A549 (cell line): ENCODE results near the gene CMBL. TPM values are rescaled to one million over a fixed set of nuclear protein-coding genes. Genes with fewer than 3 reads are reported as not detected.
A peak's percentile ranks its signal among the peaks of the same experiment; 100 is the strongest.

Source experiments
- ATAC-seq, 2 experiments: fragments of 200-7000 bp in 1 of 2; fragments of >200 bp in 1 of 2; cut with Nextera tagmentation in 1 of 2; cut with Tn5 transposase in 1 of 2; 3 replicates each; pipeline versions ENCODE4 v1.8.0 to v1.9.1; 2018 to 2020; ENCODE audit warnings: mild to moderate bottlenecking in 1 of 2, moderate library complexity in 1 of 2
- CTCF ChIA-PET: fragments of 300-600 bp; sonication (Branson Sonifier 250); formaldehyde crosslinking; extraction: SDS; loops from one replicate; lab custom pipeline; 2021; ENCODE audit warnings: antibody characterized with exemption, inconsistent platforms; lab: Yijun Ruan, JAX
- POLR2A ChIA-PET: fragments of 350-600 bp; formaldehyde crosslinking; extraction: SDS; loops from one replicate; lab custom pipeline; 2021; ENCODE audit warnings: antibody characterized with exemption, inconsistent platforms; lab: Yijun Ruan, JAX
- DNase-seq, 2 experiments: peaks; one replicate each; pipeline versions ENCODE4 v3.0.0 to v3.0.0-alpha.2; 2011 to 2016; ENCODE audit warnings: low read depth in 1 of 2, low spot score in 1 of 2
- FAIRE-seq: peaks from 2 replicates; lab custom pipeline; 2011; peaks lifted over from hg19 to GRCh38; lab: Jason Lieb, UNC
- H3K27ac ChIP-seq, 2 experiments: fragments of >200 bp; sonication (Bioruptor Twin); formaldehyde crosslinking; 3 replicates each; pipeline ENCODE4 v1.5.1; 2016 to 2017
- H3K4me1 ChIP-seq: fragments of >200 bp; sonication (Bioruptor Twin); formaldehyde crosslinking; 3 replicates; pipeline ENCODE4 v1.6.1; 2016
- H3K4me2 ChIP-seq: fragments of >200 bp; sonication (Bioruptor Twin); formaldehyde crosslinking; 3 replicates; pipeline ENCODE4 v1.6.1; 2016
- H3K4me3 ChIP-seq: fragments of >200 bp; sonication (Bioruptor Twin); formaldehyde crosslinking; 3 replicates; pipeline ENCODE4 v1.5.1; 2016
- H3K9me3 ChIP-seq: fragments of >200 bp; sonication (Bioruptor Twin); formaldehyde crosslinking; 3 replicates; pipeline ENCODE4 v1.6.1; 2016
- CBX2 ChIP-seq: fragments of 200-600 bp; sonication (generic); IDR thresholded peaks from 2 replicates; pipeline ENCODE4 v1.6.1; 2016; ENCODE audit warnings: low read depth, mild to moderate bottlenecking, borderline replicate concordance
- ESRRA ChIP-seq: fragments of 150-350 bp; IDR thresholded peaks from 2 replicates; pipeline ENCODE4 v1.6.1; 2014; ENCODE audit warnings: mild to moderate bottlenecking, low read length, borderline replicate concordance
- FOSB ChIP-seq: fragments of 250-450 bp; sonication (Bioruptor Pico); IDR thresholded peaks from 2 replicates; pipeline ENCODE4 v1.5.0; 2020; ENCODE audit warnings: mild to moderate bottlenecking, moderate library complexity
- FOXS1 ChIP-seq: fragments of 250-450 bp; sonication (Bioruptor Pico); IDR thresholded peaks from 2 replicates; pipeline ENCODE4 v1.5.0; 2020; ENCODE audit warnings: mild to moderate bottlenecking, moderate library complexity
- HOXA7 ChIP-seq: fragments of 250-450 bp; sonication (Bioruptor Pico); IDR thresholded peaks from 2 replicates; pipeline ENCODE4 v1.5.0; 2020; ENCODE audit warnings: mild to moderate bottlenecking, moderate library complexity
- HOXB13 ChIP-seq: fragments of 250-450 bp; sonication (Bioruptor Pico); IDR thresholded peaks from 2 replicates; pipeline ENCODE4 v1.5.0; 2020; ENCODE audit warnings: low read depth, mild to moderate bottlenecking, moderate library complexity
- MAZ ChIP-seq: fragments of 150-350 bp; IDR thresholded peaks from 2 replicates; pipeline ENCODE4 v1.6.1; 2014; ENCODE audit warnings: antibody characterized with exemption, low read depth, low read length, borderline replicate concordance
- NFE2L2 ChIP-seq: fragments of 150-350 bp; conservative IDR thresholded peaks from 2 replicates; pipeline ENCODE4 v1.6.1; 2014; ENCODE audit warnings: low read length
- NR3C1 ChIP-seq: fragments of >200 bp; sonication (Bioruptor Twin); formaldehyde crosslinking; IDR thresholded peaks from 3 replicates; pipeline ENCODE4 v1.6.1; 2017
- PHF8 ChIP-seq: fragments of 200-600 bp; sonication (generic); IDR thresholded peaks from 2 replicates; pipeline ENCODE4 v1.6.1; 2016; ENCODE audit warnings: low read depth, mild to moderate bottlenecking, antibody characterized with exemption, moderate library complexity, borderline replicate concordance
- POLR2A ChIP-seq: IDR thresholded peaks from 2 replicates; pipeline ENCODE4 v1.6.1; 2012; ENCODE audit warnings: mild to moderate bottlenecking, low read length
- RAD21 ChIP-seq, 2 experiments: fragments of >200 bp in 1 of 2; sonication (Bioruptor Twin) in 1 of 2; formaldehyde crosslinking in 1 of 2; IDR thresholded peaks in 1 of 2; conservative IDR thresholded peaks in 1 of 2; 2 replicates in 1 of 2; 3 replicates in 1 of 2; pipeline ENCODE4 v1.6.1; 2012 to 2018; ENCODE audit warnings: inconsistent platforms in 1 of 2
- RARB ChIP-seq: fragments of 250-450 bp; sonication (Bioruptor Pico); IDR thresholded peaks from 2 replicates; pipeline ENCODE4 v1.8.0; 2021; ENCODE audit warnings: mild to moderate bottlenecking, moderate library complexity
- RCOR1 ChIP-seq: fragments of 150-350 bp; IDR thresholded peaks from 2 replicates; pipeline ENCODE4 v1.6.1; 2014; ENCODE audit warnings: antibody characterized with exemption, low read length, low read depth
- RNF2 ChIP-seq: fragments of 200-600 bp; sonication (generic); IDR thresholded peaks from 2 replicates; pipeline ENCODE4 v1.6.1; 2016; ENCODE audit warnings: low read depth, mild to moderate bottlenecking, antibody characterized with exemption, moderate library complexity, borderline replicate concordance
- SMC3 ChIP-seq: fragments of >200 bp; sonication (Bioruptor Twin); formaldehyde crosslinking; IDR thresholded peaks from 3 replicates; pipeline ENCODE4 v1.6.1; 2018; ENCODE audit warnings: inconsistent platforms
- SREBF2 ChIP-seq: fragments of 450-650 bp; IDR thresholded peaks from 2 replicates; pipeline ENCODE4 v1.6.1; 2014; ENCODE audit warnings: mild to moderate bottlenecking, moderate library complexity
- TP53 ChIP-seq: fragments of 250-450 bp; sonication (Bioruptor Pico); IDR thresholded peaks from 2 replicates; pipeline ENCODE4 v1.5.0; 2021; ENCODE audit warnings: mild to moderate bottlenecking, moderate library complexity
- ZNF302 ChIP-seq: fragments of 250-450 bp; sonication (Bioruptor Pico); IDR thresholded peaks from 2 replicates; pipeline ENCODE4 v1.9.0; 2021; ENCODE audit warnings: inconsistent platforms, mild to moderate bottlenecking, moderate library complexity
- WGBS: methylation state at CpG from one replicate; pipeline ENCODE4 v1.1.6; 2017; ENCODE audit errors: missing lambda C conversion rate; 5-methylcytosine and 5-hydroxymethylcytosine counted together
- polyA plus RNA-seq, 4 experiments: library from polyadenylated mRNA; depleted of rRNA in 3 of 4; stranded (reverse); fragments of >200 nt; fragmentation: RNase III in 1 of 4; extraction: RNeasy Plus Mini Kit Qiagen cat#74134 plus additional on column Dnase treatment in 1 of 4; gene quantifications; 2 replicates in 3 of 4; 3 replicates in 1 of 4; pipeline ENCODE4 v1.2.3, GENCODE V29; 2011 to 2017
- TF ChIP-seq, protein P1 (sequence below): IDR thresholded peaks from 2 replicates; pipeline ENCODE4 v1.6.1; 2012
- TF ChIP-seq, protein P2 (sequence below): fragments of 450-650 bp; IDR thresholded peaks from 2 replicates; pipeline ENCODE4 v1.6.1; 2014; ENCODE audit warnings: antibody characterized with exemption
- TF ChIP-seq, protein P3 (sequence below): fragments of 150-350 bp; IDR thresholded peaks from 2 replicates; pipeline ENCODE4 v1.6.1; 2014; ENCODE audit warnings: low read depth, mild to moderate bottlenecking, low read length
- TF ChIP-seq, protein P4 (sequence below): fragments of 250-450 bp; sonication (Bioruptor Pico); IDR thresholded peaks from 2 replicates; pipeline ENCODE4 v1.5.0; 2020; ENCODE audit warnings: low read depth, mild to moderate bottlenecking, moderate library complexity

CMBL gene
- polyA plus RNA-seq, 2 of the 4 experiments (the other 2 are of a cell fraction): 23.5 to 32.6 TPM

DNA sequence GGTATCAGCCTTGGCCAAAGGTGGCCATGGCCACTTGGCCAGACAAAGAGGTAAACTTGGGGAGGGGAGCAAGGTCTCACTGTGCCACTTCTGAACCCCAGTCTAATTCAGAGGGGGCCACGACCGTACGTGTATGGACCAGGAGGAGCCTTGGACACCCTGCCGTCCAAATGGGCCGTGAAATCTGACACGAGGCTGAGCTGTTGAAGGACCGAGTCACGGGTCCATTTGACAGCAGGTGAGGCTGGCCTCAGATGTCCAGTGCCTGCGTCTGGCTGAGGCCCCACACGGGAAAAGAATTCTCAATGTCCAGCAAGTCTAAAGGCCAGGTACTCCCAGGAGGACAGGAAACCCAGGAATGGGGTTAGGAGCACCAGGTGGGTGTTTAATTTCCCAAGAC, 17.7 kb downstream of the CMBL start:
- Histone ChIP-seq H3K4me3 (no peak overlapping the region), H3K4me2 (no peak overlapping the region), H3K27ac (no peak overlapping the region), H3K4me1 (peaks cover 5% of the 10 kb centered on the region; the same call in 1 of the 3 replicates), H3K9me3 (no peaks in the 10 kb centered on the region)
- WGBS: 91% methylated on average over 10 of the region's 10 CpGs
- no peak for DNase-seq
- ChIA-PET POLR2A (no interaction called here), CTCF (interaction anchor here (0.5 to 1.7 kb wide), 3 partner anchors 9 to 134 kb away, joined by 3 to 10 read pairs (median 3); no protein-coding TSS in a partner anchor)
- no peak for FAIRE-seq
- TF ChIP-seq HOXA7: no peak
- no peak for ATAC-seq

DNA sequence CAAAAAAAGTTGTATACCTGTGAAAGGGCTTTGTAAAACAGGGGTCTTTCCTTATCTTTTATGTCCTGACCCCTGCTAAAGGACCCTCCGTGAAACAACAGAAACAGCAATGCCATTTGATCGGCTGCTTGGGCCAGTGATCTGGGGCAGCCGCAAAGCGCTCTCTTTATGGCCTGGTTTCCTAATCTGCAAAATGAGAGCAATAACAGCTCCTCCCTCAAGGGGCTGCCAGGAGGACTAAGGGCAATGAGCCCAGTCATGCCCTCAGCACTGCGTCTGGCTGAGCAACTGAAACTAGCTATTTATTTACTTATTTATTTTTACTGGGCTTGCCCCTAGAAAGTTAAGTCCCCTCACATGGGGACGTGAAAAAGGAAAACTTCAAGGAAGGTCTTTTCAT, 18.3 kb downstream of the CMBL start:
- CTCF ChIA-PET: interaction anchor here (0.5 to 1.7 kb wide), 2 partner anchors 129 to 135 kb away, joined by 3 to 10 read pairs; no protein-coding TSS in a partner anchor
- FAIRE-seq (no peak), DNase-seq (no peak)
- H3K4me3 ChIP-seq: no peak overlapping the region
- 90% methylated on average over 6 of the region's 6 CpGs for WGBS
- TF ChIP-seq, protein P1, sequence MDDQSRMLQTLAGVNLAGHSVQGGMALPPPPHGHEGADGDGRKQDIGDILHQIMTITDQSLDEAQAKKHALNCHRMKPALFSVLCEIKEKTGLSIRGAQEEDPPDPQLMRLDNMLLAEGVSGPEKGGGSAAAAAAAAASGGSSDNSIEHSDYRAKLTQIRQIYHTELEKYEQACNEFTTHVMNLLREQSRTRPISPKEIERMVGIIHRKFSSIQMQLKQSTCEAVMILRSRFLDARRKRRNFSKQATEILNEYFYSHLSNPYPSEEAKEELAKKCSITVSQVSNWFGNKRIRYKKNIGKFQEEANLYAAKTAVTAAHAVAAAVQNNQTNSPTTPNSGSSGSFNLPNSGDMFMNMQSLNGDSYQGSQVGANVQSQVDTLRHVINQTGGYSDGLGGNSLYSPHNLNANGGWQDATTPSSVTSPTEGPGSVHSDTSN: no peak
- TF ChIP-seq RNF2 (no peak), RARB (CRISPR knock-in tag) (no peak), SMC3 (no peak), TP53 (CRISPR knock-in tag) (no peak), PHF8 (no peak), FOSB (no peak), POLR2A (no peak), RCOR1 (no peak), HOXB13 (CRISPR knock-in tag) (no peak), ZNF302 (CRISPR knock-in tag) (no peak), NR3C1 (no peak), ESRRA (no peak), RAD21 (conservative IDR thresholded peaks at IDR 0.05 in 1 of 2, IDR thresholded peaks at IDR 0.05 in 1 of 2) (no peak), MAZ (no peak), SREBF2 (no peak), CBX2 (no peak)
- TF ChIP-seq, protein P2, sequence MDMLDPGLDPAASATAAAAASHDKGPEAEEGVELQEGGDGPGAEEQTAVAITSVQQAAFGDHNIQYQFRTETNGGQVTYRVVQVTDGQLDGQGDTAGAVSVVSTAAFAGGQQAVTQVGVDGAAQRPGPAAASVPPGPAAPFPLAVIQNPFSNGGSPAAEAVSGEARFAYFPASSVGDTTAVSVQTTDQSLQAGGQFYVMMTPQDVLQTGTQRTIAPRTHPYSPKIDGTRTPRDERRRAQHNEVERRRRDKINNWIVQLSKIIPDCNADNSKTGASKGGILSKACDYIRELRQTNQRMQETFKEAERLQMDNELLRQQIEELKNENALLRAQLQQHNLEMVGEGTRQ: no peak
- TF ChIP-seq, protein P3, sequence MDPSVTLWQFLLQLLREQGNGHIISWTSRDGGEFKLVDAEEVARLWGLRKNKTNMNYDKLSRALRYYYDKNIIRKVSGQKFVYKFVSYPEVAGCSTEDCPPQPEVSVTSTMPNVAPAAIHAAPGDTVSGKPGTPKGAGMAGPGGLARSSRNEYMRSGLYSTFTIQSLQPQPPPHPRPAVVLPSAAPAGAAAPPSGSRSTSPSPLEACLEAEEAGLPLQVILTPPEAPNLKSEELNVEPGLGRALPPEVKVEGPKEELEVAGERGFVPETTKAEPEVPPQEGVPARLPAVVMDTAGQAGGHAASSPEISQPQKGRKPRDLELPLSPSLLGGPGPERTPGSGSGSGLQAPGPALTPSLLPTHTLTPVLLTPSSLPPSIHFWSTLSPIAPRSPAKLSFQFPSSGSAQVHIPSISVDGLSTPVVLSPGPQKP: no peak
- TF ChIP-seq, all 56 proteins: peak for 0
- H3K9me3 ChIP-seq: no peaks in the 10 kb centered on the region
- ATAC-seq: peak; percentile 57 to 58; a peak in 4 of 6 replicates
- POLR2A ChIA-PET: no interaction called here
- H3K27ac ChIP-seq: no peak overlapping the region
- H3K4me2 ChIP-seq: no peak overlapping the region
- H3K4me1 ChIP-seq: peaks cover 5% of the 10 kb centered on the region; the same call in 1 of the 3 replicates

DNA sequence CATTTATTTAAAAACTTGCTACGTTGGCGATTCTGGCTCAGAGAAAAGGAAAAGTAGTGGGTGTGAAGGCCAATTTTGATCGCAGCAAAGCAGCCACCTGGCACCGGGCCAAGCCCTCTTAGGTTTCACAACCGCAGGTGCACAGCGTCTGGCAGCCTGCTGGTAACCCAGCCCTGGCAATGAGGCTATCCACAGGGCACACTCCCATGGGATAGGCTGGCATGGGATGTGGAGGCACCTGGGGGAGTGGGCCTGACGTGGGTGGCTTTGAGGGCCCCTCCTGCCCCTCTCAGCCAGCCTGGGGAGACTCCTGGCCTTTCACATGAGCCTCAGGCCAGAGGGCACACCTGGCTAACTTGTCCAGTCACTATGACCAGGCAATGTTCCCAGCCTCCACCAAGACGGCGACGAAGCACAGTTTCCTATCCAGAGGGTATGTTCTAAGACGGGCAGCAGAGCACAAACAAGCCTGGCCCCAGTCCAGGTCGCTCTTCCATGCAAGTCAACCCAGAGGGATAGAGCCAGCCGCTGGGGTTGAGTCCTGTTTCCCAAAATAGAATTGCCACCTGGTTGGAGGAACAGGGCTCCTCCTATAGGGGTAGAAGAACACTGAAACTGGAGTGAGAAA, 19.0 kb downstream of the CMBL start:
- DNase-seq: no peak
- TF ChIP-seq FOXS1 (CRISPR knock-in tag) (no peak), NFE2L2 (0 out of 2 replicates have a peak, but pooled peaks have one; percentile 9)
- TF ChIP-seq, protein P4, sequence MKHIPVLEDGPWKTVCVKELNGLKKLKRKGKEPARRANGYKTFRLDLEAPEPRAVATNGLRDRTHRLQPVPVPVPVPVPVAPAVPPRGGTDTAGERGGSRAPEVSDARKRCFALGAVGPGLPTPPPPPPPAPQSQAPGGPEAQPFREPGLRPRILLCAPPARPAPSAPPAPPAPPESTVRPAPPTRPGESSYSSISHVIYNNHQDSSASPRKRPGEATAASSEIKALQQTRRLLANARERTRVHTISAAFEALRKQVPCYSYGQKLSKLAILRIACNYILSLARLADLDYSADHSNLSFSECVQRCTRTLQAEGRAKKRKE (CRISPR knock-in tag): no peak

More for the DNA sequence above, 19.0 kb downstream of the CMBL start:
- no peak for FAIRE-seq
- 0 out of 6 replicates have a peak overlapping the region, but pooled peaks of 1 of the 2 experiments have one; percentile 24 for H3K27ac ChIP-seq
- H3K4me2 ChIP-seq: no peak overlapping the region
- H3K9me3 ChIP-seq: no peaks in the 10 kb centered on the region
- no peak overlapping the region for H3K4me3 ChIP-seq
- ChIA-PET POLR2A (no interaction called here), CTCF (no interaction called here)
- 53% methylated on average over 8 of the region's 13 CpGs for WGBS
- no peak for ATAC-seq
- H3K4me1 ChIP-seq: peaks cover 5% of the 10 kb centered on the region; the same call in 1 of the 3 replicates
